Astrocyte of the cerebellum (primary cell): Measurements from ENCODE around the gene NTHL1.

Experiments used
- DNase-seq: peaks from one replicate; pipeline ENCODE4 v3.0.0-alpha.2; 2011; ENCODE audit warnings: low read depth
- H3K4me3 ChIP-seq: 2 replicates; pipeline ENCODE4 v1.5.1; 2011; ENCODE audit warnings: mild to moderate bottlenecking, low read depth, low read length, moderate library complexity
- in situ Hi-C: cut with HindIII; loops from 2 replicates; pipeline ENCODE4 v1.10.0; 2017; ENCODE audit warnings: low sequenced_read_pairs
- TF ChIP-seq, protein P1 (sequence below): IDR thresholded peaks from 2 replicates; pipeline ENCODE4 v1.5.1; 2012; ENCODE audit warnings: low read length, low read depth, moderate library complexity, mild to moderate bottlenecking; ENCODE audit errors: missing control alignments

Gene NTHL1

DNA sequence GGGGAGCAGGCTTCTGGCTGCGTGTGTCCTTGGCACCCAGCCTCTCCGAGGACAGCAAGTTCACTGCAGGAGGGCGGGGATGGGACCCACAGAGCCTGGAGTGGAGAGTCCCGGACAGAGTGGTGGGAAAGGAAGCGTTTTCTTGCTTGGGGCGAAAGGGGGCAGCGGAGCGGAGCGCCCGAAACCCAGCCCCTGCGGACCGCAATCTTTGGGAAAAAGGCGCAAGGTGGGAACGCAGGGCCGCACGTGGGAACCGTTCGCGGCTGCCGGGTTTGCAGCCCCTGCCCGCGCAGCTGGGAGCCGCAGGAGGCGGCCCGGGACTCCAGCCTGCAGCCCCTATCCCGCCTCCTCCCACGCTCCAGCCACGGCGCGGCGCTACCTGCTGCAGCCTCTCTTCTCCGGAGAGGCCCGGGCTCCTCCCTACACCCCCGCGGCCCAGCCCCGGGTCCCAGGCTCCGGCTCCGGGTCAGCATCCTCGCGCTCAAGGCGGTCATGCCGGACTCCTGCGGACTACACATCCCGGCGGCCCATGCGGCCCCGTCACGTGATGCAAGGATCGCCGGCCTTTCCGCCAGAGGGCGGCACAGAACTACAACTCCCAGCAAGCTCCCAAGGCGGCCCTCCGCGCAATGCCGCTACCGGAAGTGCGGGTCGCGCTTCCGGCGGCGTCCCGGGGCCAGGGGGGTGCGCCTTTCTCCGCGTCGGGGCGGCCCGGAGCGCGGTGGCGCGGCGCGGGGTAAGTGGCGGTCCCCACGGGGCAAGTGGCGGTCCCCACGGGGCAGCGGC is at the start of gene NTHL1, which contains the start of gene TSC2:
Gene NTHL1 (minus strand): TSS at position 505 of the 786 bp plus-strand sequence. CDS start 11 bp downstream, at position 494.
Gene TSC2 (plus strand): TSS at position 656 of the 786 bp plus-strand sequence. CDS start 631 bp downstream, outside the sequence.
- peak; percentile 88 for DNase-seq
- in situ Hi-C loops, result no loop called here
- peak within 1 kb of the TSS; percentile 79 for H3K4me3 ChIP-seq
- TF ChIP-seq, protein P1, sequence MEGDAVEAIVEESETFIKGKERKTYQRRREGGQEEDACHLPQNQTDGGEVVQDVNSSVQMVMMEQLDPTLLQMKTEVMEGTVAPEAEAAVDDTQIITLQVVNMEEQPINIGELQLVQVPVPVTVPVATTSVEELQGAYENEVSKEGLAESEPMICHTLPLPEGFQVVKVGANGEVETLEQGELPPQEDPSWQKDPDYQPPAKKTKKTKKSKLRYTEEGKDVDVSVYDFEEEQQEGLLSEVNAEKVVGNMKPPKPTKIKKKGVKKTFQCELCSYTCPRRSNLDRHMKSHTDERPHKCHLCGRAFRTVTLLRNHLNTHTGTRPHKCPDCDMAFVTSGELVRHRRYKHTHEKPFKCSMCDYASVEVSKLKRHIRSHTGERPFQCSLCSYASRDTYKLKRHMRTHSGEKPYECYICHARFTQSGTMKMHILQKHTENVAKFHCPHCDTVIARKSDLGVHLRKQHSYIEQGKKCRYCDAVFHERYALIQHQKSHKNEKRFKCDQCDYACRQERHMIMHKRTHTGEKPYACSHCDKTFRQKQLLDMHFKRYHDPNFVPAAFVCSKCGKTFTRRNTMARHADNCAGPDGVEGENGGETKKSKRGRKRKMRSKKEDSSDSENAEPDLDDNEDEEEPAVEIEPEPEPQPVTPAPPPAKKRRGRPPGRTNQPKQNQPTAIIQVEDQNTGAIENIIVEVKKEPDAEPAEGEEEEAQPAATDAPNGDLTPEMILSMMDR, result peak; percentile 33

DNA sequence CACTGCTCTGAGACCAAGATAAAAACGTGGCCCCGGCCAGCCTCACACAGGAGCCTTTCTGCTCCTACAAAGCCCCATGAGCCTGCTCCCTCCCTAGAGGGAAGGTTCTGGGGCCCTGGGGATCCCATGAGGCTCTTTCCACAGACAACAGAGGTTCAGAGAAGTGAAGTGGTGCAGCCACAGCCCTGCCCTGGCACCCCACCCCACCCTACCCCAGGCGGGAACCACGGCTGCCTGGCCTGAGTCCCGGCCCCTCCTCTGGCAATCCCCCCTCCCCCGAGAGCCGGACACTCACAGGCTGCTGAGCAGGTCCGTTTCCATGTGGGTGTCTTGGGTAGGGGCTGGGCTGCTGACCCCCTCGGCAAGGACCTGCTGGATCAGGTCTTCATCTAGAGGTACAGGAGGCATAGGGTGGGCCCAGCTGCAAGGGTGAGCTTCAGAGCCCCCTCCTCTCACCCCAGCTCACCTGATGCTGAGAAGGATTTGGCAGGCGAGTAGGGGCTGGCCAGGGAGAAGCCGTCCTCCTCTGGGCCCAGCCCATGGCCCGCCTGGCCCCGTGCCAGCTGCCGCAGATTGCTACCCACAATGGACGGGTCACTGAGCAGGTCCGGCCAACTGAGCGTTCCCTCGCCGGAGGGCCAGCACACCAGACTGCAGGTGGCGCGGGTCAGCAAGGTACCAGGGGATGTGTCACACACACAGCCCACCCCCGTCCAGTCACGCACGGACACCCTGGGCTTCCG is 49.4 kb upstream of the NTHL1 start:
- no peak for DNase-seq
- no peak overlapping the region for H3K4me3 ChIP-seq
- in situ Hi-C loops, result no loop called here
- TF ChIP-seq, protein P1, result no peak

DNA sequence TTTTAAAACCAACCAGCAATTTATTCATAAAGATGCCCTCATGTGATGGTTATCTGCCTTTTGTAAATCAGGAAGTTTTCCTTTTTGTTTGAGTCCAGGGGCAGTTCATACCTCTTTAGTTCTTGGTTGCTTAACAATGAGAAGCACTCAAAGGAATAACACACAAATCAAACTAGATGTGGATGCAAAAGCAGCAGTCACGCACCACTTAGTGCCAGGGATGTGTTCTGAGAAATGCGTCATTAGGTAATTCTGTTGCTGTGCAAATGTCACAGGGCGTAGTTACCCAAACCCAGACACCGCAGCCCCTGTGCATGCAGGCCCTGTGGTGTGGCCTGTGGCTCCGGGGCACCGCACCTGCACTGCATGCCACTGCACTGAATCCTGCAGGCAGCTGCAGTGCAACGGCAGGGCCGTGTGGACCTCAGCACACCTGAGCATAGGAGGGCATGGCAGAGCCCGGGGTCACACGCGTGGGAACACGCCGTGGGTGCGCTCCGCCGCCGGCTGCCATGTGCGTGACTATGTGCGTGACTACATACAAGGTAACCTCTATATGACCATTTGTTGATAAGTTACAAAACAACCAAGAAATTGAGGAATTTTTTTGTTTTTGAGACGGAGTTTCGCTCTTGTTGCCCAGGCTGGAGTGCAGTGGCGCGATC is 48.4 kb upstream of the NTHL1 start:
- in situ Hi-C loops, result no loop called here
- TF ChIP-seq, protein P1, result no peak
- H3K4me3 ChIP-seq, result no peak overlapping the region
- no peak for DNase-seq

DNA sequence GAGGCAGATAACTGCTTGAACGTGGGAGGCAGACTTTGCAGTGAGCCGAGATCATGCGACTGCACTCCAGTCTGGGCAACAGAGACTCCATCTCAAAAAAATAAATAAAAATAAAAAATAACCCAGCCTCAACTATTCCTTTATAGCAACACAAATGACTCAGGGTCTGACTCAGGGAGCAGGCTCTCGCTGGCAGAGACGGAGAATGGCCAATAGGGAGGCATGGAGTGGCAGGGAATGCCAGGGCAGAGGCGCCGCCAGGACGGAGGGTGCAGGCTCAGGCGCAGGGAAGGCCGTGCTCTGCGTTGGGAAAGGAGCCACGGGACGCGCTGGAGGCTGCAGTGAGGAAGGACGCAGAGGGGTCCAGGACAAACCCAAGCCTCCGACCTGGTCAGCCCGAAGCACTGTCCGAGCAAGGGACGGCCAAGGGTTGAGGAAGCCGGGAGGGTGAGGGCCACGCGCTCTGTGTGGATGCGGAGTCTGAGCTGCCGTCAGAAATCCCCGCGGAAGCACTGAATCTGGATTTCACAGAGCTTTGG is 47.8 kb upstream of the NTHL1 start:
- in situ Hi-C loops, result no loop called here
- H3K4me3 ChIP-seq, result no peak overlapping the region
- no peak for DNase-seq
- TF ChIP-seq, protein P1, result no peak

DNA sequence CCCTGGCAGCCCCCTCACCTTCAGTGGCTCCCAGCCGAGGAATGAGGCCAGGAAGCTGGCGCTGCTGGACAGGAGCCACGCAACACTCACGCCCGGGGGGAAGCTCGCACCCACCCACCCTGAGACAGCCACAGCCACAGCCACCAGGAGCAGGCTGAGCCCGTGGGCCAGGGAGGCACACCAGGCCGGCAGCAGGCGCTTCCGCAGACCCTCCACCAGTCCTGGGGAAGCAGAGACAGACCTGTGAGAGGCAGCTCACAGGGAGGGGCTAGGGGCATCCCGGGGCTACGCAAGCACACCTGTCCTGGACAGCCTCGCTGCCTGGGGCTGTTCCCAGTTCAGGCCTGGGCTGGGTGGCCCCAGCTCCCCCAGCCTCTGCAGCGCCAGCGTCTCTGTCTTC is 46.2 kb upstream of the NTHL1 start:
- TF ChIP-seq, protein P1, result no peak
- in situ Hi-C loops, result no loop called here
- no peak overlapping the region for H3K4me3 ChIP-seq
- no peak for DNase-seq

DNA sequence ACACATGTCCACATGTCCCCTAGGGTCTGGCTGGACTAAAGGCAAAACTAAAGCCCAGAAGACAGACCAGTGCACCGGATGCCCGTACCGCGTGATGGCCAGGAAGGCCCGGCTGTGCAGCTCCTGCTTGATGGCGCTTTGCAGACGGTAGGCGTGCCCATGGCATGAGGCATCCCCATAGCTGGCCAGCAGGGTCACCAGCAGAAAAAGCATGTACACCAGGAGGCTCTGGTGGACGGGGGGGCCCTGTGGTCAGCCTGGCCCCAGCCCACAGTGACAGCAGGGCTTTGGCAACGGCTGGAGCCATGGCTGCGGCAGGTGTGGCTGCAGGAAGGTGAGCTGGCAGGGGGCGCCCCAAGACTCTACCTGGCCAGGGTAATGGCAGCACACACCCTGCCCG is 45.2 kb upstream of the NTHL1 start:
- no peak overlapping the region for H3K4me3 ChIP-seq
- no peak for DNase-seq
- in situ Hi-C loops, result no loop called here
- TF ChIP-seq, protein P1, result no peak
